SK-N-SH treated with all-trans-retinoic acid at 6 μM for 48 hours (cell line): ENCODE measurements around the gene C8B.

Source experiments
- ATAC-seq: fragments of 200-7000 bp; cut with Tn5 transposase; 3 replicates; pipeline ENCODE4 v1.9.1; 2020; ENCODE audit warnings: mild to moderate bottlenecking, moderate library complexity
- ARNTL ChIP-seq: fragments of 450-650 bp; formaldehyde crosslinking; IDR thresholded peaks from 2 replicates; pipeline ENCODE4 v1.5.0; 2020; ENCODE audit warnings: low read depth, mild to moderate bottlenecking, moderate library complexity, borderline replicate concordance
- CSDC2 ChIP-seq: fragments of 250-450 bp; sonication (Bioruptor Pico); IDR thresholded peaks from 2 replicates; pipeline ENCODE4 v1.5.0; 2020; ENCODE audit warnings: mild to moderate bottlenecking, moderate library complexity
- CSRNP3 ChIP-seq: fragments of 250-450 bp; sonication (Bioruptor Pico); IDR thresholded peaks from 2 replicates; pipeline ENCODE4 v1.5.1; 2021; ENCODE audit warnings: mild to moderate bottlenecking, moderate library complexity
- GLIS3 ChIP-seq: fragments of 250-450 bp; sonication (Bioruptor Pico); IDR thresholded peaks from 2 replicates; pipeline ENCODE4 v1.5.0; 2020; ENCODE audit warnings: mild to moderate bottlenecking, moderate library complexity
- ISL1 ChIP-seq: fragments of 250-450 bp; sonication (Bioruptor Pico); IDR thresholded peaks from 2 replicates; pipeline ENCODE4 v2.1.2; 2022; ENCODE audit warnings: mild to moderate bottlenecking, moderate library complexity
- OSR1 ChIP-seq: fragments of 250-450 bp; sonication (Bioruptor Pico); IDR thresholded peaks from 2 replicates; pipeline ENCODE4 v1.8.0; 2022; ENCODE audit warnings: moderate library complexity, mild to moderate bottlenecking, inconsistent platforms
- POU6F1 ChIP-seq: fragments of 250-450 bp; sonication (Bioruptor Pico); IDR thresholded peaks from 2 replicates; pipeline ENCODE4 v1.8.0; 2021; ENCODE audit warnings: low read depth, mild to moderate bottlenecking, moderate library complexity, borderline replicate concordance
- PPARA ChIP-seq: fragments of 250-450 bp; sonication (Bioruptor Pico); IDR thresholded peaks from 2 replicates; pipeline ENCODE4 v1.5.0; 2020; ENCODE audit warnings: mild to moderate bottlenecking, borderline replicate concordance
- RARB ChIP-seq: fragments of 250-450 bp; sonication (Bioruptor Pico); IDR thresholded peaks from 2 replicates; pipeline ENCODE4 v1.8.0; 2021; ENCODE audit warnings: mild to moderate bottlenecking, moderate library complexity
- SNAI2 ChIP-seq: fragments of 250-450 bp; sonication (Bioruptor Pico); IDR thresholded peaks from 2 replicates; pipeline ENCODE4 v1.5.0; 2020; ENCODE audit warnings: mild to moderate bottlenecking, moderate library complexity
- TCF4 ChIP-seq: fragments of 250-450 bp; sonication (Bioruptor Pico); IDR thresholded peaks from 2 replicates; pipeline ENCODE4 v1.8.0; 2021; ENCODE audit warnings: mild to moderate bottlenecking, moderate library complexity, borderline replicate concordance
- TOX ChIP-seq: fragments of 250-450 bp; sonication (Bioruptor Pico); IDR thresholded peaks from 2 replicates; pipeline ENCODE4 v1.8.0; 2021; ENCODE audit warnings: mild to moderate bottlenecking, moderate library complexity, borderline replicate concordance
- ZC3H10 ChIP-seq: fragments of 250-450 bp; sonication (Bioruptor Pico); IDR thresholded peaks from 2 replicates; pipeline ENCODE4 v1.5.1; 2021; ENCODE audit warnings: mild to moderate bottlenecking, moderate library complexity
- ZFP3 ChIP-seq: fragments of 250-450 bp; sonication (Bioruptor Pico); IDR thresholded peaks from 2 replicates; pipeline ENCODE4 v1.5.0; 2020; ENCODE audit warnings: mild to moderate bottlenecking, moderate library complexity
- ZFP30 ChIP-seq: fragments of 450-650 bp; formaldehyde crosslinking; IDR thresholded peaks from 2 replicates; pipeline ENCODE4 v1.5.0; 2022; ENCODE audit warnings: mild to moderate bottlenecking, moderate library complexity
- ZNF565 ChIP-seq: fragments of 450-650 bp; formaldehyde crosslinking; conservative IDR thresholded peaks from 2 replicates; pipeline ENCODE4 v1.5.0; 2020; ENCODE audit warnings: low read depth, mild to moderate bottlenecking, moderate library complexity
- ZNF70 ChIP-seq: fragments of 450-650 bp; formaldehyde crosslinking; IDR thresholded peaks from 2 replicates; pipeline ENCODE4 v1.5.0; 2020; ENCODE audit warnings: mild to moderate bottlenecking, moderate library complexity
- ZNF8 ChIP-seq: fragments of 450-650 bp; formaldehyde crosslinking; IDR thresholded peaks from 2 replicates; pipeline ENCODE4 v1.5.0; 2020; ENCODE audit warnings: mild to moderate bottlenecking, moderate library complexity
- TF ChIP-seq, protein P1 (sequence below): fragments of 250-450 bp; sonication (Bioruptor Pico); IDR thresholded peaks from 2 replicates; pipeline ENCODE4 v1.8.0; 2020; ENCODE audit warnings: mild to moderate bottlenecking, moderate library complexity, borderline replicate concordance
- TF ChIP-seq, protein P2 (sequence below): fragments of 250-450 bp; sonication (Bioruptor Pico); IDR thresholded peaks from 2 replicates; pipeline ENCODE4 v1.5.1; 2020; ENCODE audit warnings: low read depth, mild to moderate bottlenecking, moderate library complexity
- TF ChIP-seq, protein P3 (sequence below): fragments of 250-450 bp; sonication (Bioruptor Pico); IDR thresholded peaks from 2 replicates; pipeline ENCODE4 v1.5.0; 2020; ENCODE audit warnings: mild to moderate bottlenecking, moderate library complexity

Gene C8B

GRCh38 chr1:56933161-56933560, 32.7 kb downstream of the C8B start:
- TF ChIP-seq ZNF8 (no peak), POU6F1 (CRISPR knock-in tag) (no peak), ISL1 (CRISPR knock-in tag) (no peak), ARNTL (CRISPR knock-in tag) (no peak), ZNF565 (no peak), GLIS3 (no peak), TCF4 (CRISPR knock-in tag) (no peak)
- TF ChIP-seq, protein P1, sequence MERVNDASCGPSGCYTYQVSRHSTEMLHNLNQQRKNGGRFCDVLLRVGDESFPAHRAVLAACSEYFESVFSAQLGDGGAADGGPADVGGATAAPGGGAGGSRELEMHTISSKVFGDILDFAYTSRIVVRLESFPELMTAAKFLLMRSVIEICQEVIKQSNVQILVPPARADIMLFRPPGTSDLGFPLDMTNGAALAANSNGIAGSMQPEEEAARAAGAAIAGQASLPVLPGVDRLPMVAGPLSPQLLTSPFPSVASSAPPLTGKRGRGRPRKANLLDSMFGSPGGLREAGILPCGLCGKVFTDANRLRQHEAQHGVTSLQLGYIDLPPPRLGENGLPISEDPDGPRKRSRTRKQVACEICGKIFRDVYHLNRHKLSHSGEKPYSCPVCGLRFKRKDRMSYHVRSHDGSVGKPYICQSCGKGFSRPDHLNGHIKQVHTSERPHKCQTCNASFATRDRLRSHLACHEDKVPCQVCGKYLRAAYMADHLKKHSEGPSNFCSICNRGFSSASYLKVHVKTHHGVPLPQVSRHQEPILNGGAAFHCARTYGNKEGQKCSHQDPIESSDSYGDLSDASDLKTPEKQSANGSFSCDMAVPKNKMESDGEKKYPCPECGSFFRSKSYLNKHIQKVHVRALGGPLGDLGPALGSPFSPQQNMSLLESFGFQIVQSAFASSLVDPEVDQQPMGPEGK (CRISPR knock-in tag) = no peak
- ATAC-seq = no peak

GRCh38 chr1:56931686-56932085, 34.1 kb downstream of the C8B start:
- ATAC-seq = no peak
- TF ChIP-seq, protein P2, sequence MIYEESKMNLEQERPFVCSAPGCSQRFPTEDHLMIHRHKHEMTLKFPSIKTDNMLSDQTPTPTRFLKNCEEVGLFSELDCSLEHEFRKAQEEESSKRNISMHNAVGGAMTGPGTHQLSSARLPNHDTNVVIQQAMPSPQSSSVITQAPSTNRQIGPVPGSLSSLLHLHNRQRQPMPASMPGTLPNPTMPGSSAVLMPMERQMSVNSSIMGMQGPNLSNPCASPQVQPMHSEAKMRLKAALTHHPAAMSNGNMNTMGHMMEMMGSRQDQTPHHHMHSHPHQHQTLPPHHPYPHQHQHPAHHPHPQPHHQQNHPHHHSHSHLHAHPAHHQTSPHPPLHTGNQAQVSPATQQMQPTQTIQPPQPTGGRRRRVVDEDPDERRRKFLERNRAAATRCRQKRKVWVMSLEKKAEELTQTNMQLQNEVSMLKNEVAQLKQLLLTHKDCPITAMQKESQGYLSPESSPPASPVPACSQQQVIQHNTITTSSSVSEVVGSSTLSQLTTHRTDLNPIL (CRISPR knock-in tag) = no peak
- TF ChIP-seq OSR1 (CRISPR knock-in tag) (no peak), TOX (CRISPR knock-in tag) (no peak), POU6F1 (CRISPR knock-in tag) (no peak), GLIS3 (no peak), ZFP30 (CRISPR knock-in tag) (no peak), ZFP3 (CRISPR knock-in tag) (no peak), ZNF565 (no peak), ZC3H10 (CRISPR knock-in tag) (no peak), ARNTL (CRISPR knock-in tag) (no peak), TCF4 (CRISPR knock-in tag) (no peak)
- TF ChIP-seq, protein P3, sequence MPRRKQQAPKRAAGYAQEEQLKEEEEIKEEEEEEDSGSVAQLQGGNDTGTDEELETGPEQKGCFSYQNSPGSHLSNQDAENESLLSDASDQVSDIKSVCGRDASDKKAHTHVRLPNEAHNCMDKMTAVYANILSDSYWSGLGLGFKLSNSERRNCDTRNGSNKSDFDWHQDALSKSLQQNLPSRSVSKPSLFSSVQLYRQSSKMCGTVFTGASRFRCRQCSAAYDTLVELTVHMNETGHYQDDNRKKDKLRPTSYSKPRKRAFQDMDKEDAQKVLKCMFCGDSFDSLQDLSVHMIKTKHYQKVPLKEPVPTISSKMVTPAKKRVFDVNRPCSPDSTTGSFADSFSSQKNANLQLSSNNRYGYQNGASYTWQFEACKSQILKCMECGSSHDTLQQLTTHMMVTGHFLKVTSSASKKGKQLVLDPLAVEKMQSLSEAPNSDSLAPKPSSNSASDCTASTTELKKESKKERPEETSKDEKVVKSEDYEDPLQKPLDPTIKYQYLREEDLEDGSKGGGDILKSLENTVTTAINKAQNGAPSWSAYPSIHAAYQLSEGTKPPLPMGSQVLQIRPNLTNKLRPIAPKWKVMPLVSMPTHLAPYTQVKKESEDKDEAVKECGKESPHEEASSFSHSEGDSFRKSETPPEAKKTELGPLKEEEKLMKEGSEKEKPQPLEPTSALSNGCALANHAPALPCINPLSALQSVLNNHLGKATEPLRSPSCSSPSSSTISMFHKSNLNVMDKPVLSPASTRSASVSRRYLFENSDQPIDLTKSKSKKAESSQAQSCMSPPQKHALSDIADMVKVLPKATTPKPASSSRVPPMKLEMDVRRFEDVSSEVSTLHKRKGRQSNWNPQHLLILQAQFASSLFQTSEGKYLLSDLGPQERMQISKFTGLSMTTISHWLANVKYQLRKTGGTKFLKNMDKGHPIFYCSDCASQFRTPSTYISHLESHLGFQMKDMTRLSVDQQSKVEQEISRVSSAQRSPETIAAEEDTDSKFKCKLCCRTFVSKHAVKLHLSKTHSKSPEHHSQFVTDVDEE (CRISPR knock-in tag) = no peak

- ATAC-seq = no peak
- TF ChIP-seq, protein P2 (CRISPR knock-in tag) = no peak
- TF ChIP-seq RARB (CRISPR knock-in tag) = no peak
- TF ChIP-seq SNAI2 (CRISPR knock-in tag) = no peak
- no peak for TF ChIP-seq CSDC2 (CRISPR knock-in tag)
- no peak for TF ChIP-seq ZFP3 (CRISPR knock-in tag)
- no peak for TF ChIP-seq CSRNP3 (CRISPR knock-in tag)
- no peak for TF ChIP-seq OSR1 (CRISPR knock-in tag)
- TF ChIP-seq ZNF8 = no peak
- TF ChIP-seq ZNF565 = no peak
- no peak for TF ChIP-seq ZNF70 (CRISPR knock-in tag)
- TF ChIP-seq, protein P1 (CRISPR knock-in tag) = no peak
- TF ChIP-seq TCF4 (CRISPR knock-in tag) = no peak
- TF ChIP-seq ZC3H10 (CRISPR knock-in tag) = no peak
- no peak for TF ChIP-seq PPARA (CRISPR knock-in tag)
Observed at GRCh38 chr1:56931211-56931610, 34.6 kb downstream of the C8B start.
